Neural crest cell (in vitro differentiated cells): ENCODE measurements around the gene FAM210A. TPM values are rescaled to one million over a fixed set of nuclear protein-coding genes. Genes with fewer than 3 reads are reported as not detected.
"Not testable (repeated sequence)": the region's sequence is repeated elsewhere in the genome, so short reads cannot be mapped to it uniquely, and the experiment has no call there.

Experiments used
- DNase-seq: peaks from one replicate; pipeline ENCODE4 v3.0.0; 2021; ENCODE audit warnings: low read depth, mixed read lengths, low spot score
- H3K27ac Mint-ChIP-seq: one replicate; pipeline ENCODE4 v1.8.0; 2021; ENCODE audit warnings: mild to moderate bottlenecking, mixed read lengths; ENCODE audit not compliant: unreplicated experiment
- H3K27me3 Mint-ChIP-seq: 2 replicates; pipeline ENCODE4 v1.8.0; 2021; ENCODE audit warnings: low read depth, mild to moderate bottlenecking, mixed read lengths
- H3K36me3 Mint-ChIP-seq: 2 replicates; pipeline ENCODE4 v1.8.0; 2021; ENCODE audit warnings: low read depth, mild to moderate bottlenecking, mixed read lengths
- H3K4me1 Mint-ChIP-seq: 2 replicates; pipeline ENCODE4 v1.8.0; 2021; ENCODE audit warnings: mixed read lengths
- H3K4me3 Mint-ChIP-seq: one replicate; pipeline ENCODE4 v1.8.0; 2021; ENCODE audit warnings: mild to moderate bottlenecking, mixed read lengths
- H3K9me3 Mint-ChIP-seq: 2 replicates; pipeline ENCODE4 v1.8.0; 2021; ENCODE audit warnings: mixed read lengths
- total RNA-seq: library from RNA; stranded (reverse); gene quantifications from 2 replicates; pipeline ENCODE4 v1.2.1, GENCODE V29; 2021
- TF ChIP-seq, protein P1 (sequence below): fragments of 200-600 bp; sonication (generic); conservative IDR thresholded peaks from 2 replicates; pipeline ENCODE4 v1.5.0; 2021; ENCODE audit warnings: antibody characterized with exemption, mild to moderate bottlenecking

Gene FAM210A
- total RNA-seq, 1 donor from 2014 or later: 15.1 TPM

DNA sequence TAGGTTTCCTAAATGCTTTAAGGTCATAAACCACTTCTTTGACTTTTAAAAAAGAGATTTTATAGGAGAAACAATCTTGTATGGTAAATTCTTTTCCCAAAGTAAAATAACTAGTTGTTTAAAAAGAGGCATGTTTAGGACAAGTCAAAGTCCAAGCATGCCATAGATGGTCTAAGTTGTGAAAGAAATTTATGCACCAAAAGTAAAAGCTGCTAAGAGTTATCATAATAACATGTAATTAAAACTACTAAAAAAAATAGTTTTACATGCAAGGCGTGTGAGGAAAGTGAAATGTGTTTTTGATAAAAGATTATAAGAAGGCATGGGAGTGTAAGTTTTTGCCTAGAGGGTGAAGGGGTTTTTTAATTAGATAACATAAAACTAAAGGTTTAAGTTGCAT lies 22.5 kb downstream of the FAM210A start:
- no peak overlapping the region for H3K27ac Mint-ChIP-seq
- no peaks in the 10 kb centered on the region for H3K4me1 Mint-ChIP-seq
- peaks cover 58% of the 10 kb centered on the region for H3K36me3 Mint-ChIP-seq
- no peaks in the 10 kb centered on the region for H3K27me3 Mint-ChIP-seq
- peaks cover 22% of the 10 kb centered on the region for H3K9me3 Mint-ChIP-seq
- DNase-seq: no peak
- H3K4me3 Mint-ChIP-seq: no peak overlapping the region
- TF ChIP-seq, protein P1, sequence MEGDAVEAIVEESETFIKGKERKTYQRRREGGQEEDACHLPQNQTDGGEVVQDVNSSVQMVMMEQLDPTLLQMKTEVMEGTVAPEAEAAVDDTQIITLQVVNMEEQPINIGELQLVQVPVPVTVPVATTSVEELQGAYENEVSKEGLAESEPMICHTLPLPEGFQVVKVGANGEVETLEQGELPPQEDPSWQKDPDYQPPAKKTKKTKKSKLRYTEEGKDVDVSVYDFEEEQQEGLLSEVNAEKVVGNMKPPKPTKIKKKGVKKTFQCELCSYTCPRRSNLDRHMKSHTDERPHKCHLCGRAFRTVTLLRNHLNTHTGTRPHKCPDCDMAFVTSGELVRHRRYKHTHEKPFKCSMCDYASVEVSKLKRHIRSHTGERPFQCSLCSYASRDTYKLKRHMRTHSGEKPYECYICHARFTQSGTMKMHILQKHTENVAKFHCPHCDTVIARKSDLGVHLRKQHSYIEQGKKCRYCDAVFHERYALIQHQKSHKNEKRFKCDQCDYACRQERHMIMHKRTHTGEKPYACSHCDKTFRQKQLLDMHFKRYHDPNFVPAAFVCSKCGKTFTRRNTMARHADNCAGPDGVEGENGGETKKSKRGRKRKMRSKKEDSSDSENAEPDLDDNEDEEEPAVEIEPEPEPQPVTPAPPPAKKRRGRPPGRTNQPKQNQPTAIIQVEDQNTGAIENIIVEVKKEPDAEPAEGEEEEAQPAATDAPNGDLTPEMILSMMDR: no peak

DNA sequence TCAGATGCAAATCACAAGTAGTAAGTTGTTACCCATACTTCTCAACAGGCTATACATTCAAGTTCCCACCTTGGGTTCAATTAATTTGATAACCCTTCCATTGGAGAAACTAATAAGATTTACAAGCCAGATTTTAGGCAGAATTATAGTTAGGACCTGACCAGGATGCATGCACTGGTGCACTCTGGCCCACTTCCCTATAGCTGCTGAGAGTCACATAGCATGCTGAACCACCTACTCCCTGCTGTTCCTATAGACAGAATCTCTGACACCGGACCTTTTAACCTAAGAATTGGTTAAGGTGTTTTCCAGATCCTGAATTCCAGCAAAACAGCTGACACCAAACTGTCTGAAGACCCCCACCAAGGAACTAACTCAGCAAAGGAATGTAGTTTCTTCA lies 26.2 kb downstream of the FAM210A start:
- H3K27ac Mint-ChIP-seq: no peak overlapping the region
- no peak overlapping the region for H3K4me3 Mint-ChIP-seq
- H3K4me1 Mint-ChIP-seq: no peaks in the 10 kb centered on the region
- no peaks in the 10 kb centered on the region for H3K27me3 Mint-ChIP-seq
- H3K9me3 Mint-ChIP-seq: peaks cover 23% of the 10 kb centered on the region
- TF ChIP-seq, protein P1: no peak
- H3K36me3 Mint-ChIP-seq: peaks cover 55% of the 10 kb centered on the region
- DNase-seq: no peak

DNA sequence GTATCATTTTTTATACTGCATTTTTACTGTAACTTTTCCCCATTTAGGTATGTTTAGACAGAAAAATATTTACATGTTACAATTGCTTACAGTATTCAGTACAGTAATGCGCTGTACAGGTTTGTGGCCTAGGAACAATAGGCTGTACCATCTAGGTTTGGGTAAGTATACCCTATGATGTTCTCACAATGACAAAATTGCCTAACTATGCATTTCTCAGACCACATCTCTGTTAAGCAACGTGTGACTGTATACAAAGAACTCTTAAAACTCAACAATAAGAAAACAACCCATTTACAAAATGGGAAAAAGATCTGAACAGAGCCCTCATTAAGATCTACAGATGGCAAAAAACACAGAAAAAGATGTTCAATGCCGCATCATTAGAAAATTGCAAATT lies 29.4 kb downstream of the FAM210A start:
- no peaks in the 10 kb centered on the region for H3K4me1 Mint-ChIP-seq
- H3K9me3 Mint-ChIP-seq: peaks cover 24% of the 10 kb centered on the region

DNA sequence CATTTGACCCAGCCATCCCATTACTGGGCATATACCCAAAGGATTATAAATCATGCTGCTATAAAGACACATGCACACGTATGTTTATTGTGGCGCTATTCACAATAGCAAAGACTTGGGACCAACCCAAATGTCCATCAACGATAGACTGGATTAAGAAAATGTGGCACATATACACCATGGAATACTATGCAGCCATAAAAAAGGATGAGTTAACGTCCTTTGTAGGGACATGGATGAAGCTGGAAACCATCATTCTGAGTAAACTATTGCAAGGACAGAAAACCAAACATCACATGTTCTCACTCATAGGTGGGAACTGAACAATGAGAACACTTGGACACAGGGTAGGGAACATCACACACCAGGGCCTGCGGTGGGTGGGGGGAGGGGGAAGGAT lies 31.0 kb downstream of the FAM210A start:
- not testable (repeated sequence) for H3K27me3 Mint-ChIP-seq, DNase-seq, H3K27ac Mint-ChIP-seq, H3K4me3 Mint-ChIP-seq, H3K4me1 Mint-ChIP-seq
- Mint-ChIP-seq H3K36me3 (peaks cover 40% of the 10 kb centered on the region), H3K9me3 (peaks cover 19% of the 10 kb centered on the region)

More for the DNA sequence above, 29.4 kb downstream of the FAM210A start:
- H3K27ac Mint-ChIP-seq: no peak overlapping the region
- H3K36me3 Mint-ChIP-seq: peaks cover 45% of the 10 kb centered on the region
- H3K27me3 Mint-ChIP-seq: no peaks in the 10 kb centered on the region
- TF ChIP-seq, protein P1: no peak
- no peak for DNase-seq
- H3K4me3 Mint-ChIP-seq: no peak overlapping the region

DNA sequence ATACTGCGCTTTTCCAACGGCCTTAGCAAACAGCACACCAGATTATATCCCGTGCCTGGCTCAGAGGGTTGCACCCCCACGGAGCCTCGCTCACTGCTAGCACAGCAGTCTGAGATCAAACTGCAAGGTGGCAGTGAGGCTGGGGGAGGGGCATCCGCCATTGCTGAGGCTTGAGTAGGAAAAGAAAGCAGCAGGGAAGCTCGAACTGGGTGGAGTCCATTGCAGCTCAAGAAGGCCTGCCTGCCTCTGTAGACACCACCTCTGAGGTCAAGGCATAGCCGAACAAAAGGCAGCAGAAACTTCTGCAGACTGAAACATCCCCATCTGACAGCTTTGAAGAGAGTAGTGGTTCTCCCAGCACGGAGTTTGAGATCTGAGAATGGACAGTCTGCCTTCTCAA lies 36.3 kb downstream of the FAM210A start:
- H3K27ac Mint-ChIP-seq, H3K4me3 Mint-ChIP-seq, DNase-seq, H3K4me1 Mint-ChIP-seq, H3K27me3 Mint-ChIP-seq: not testable (repeated sequence)
- Mint-ChIP-seq H3K9me3 (peaks cover 11% of the 10 kb centered on the region), H3K36me3 (peaks cover 26% of the 10 kb centered on the region)

DNA sequence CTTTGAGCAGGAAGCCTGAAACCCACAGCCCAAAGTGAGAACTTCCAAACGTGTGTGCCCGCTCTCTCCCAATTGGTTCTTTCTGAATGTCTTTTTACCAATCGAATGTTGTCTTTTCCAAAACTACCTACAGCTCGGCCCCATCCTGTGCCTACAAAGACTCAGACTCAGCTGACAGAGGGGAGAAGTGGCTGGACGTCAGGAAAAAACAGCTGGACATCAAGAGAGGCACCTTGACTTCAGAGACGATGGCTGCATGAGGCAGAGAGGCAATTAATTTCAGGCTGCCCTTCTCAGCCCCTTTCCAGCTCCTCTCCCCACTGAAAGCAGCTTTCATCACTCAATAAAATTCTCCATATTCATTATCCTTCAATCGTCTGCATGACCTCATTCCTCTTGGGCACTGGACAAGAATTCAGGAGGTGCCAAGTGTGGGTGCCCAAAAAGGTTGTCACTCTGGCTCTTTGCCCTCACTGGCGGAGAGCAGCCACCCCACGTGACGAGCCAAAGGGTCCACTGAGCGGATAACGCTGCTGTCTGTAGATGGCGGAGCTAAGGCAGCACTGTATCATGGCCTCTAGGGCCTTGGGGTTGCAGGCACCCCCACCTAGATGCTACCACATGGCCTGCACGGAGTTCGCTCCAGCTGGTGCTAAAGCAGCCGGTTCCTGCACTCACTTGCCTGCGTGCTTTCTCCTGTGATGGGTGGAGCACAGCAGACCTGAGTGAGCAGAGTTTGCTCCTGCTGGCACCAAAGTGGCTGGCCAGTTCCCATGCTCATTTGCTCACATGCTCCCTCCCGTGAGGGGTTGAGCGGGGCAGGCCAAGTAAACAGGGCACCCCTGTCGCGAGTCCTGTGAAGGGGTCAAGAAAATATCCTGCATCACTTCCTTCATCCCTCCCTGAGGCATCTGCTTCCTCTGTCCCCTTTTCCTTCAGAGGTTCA lies 37.9 kb downstream of the FAM210A start:
- H3K4me1 Mint-ChIP-seq: peaks cover 4% of the 10 kb centered on the region
- peaks cover 8% of the 10 kb centered on the region for H3K9me3 Mint-ChIP-seq
- peaks cover 26% of the 10 kb centered on the region for H3K36me3 Mint-ChIP-seq
- no peak for DNase-seq
- no peaks in the 10 kb centered on the region for H3K27me3 Mint-ChIP-seq
- TF ChIP-seq, protein P1: no peak
- H3K27ac Mint-ChIP-seq: no peak overlapping the region
- no peak overlapping the region for H3K4me3 Mint-ChIP-seq
